Uterus (tissue), 2 donors: ENCODE measurements around the gene COL27A1.

Experiments
- CTCF ChIP-seq, 4 experiments: fragments of 200-600 bp in 2 of 4; fragments of 450-650 bp in 2 of 4; sonication (generic) in 2 of 4; IDR thresholded peaks; one replicate each; pipeline ENCODE4 v1.5.1; 2016 to 2019; ENCODE audit warnings: antibody characterized with exemption in 4 of 4, mild to moderate bottlenecking in 2 of 4, moderate library complexity in 1 of 4
- POLR2A ChIP-seq, 2 donors: fragments of 450-650 bp; IDR thresholded peaks; one replicate each; pipeline ENCODE4 v1.6.1; 2016; ENCODE audit warnings: antibody characterized with exemption in 2 of 2, mild to moderate bottlenecking in 1 of 2, moderate library complexity in 1 of 2

- no peak for TF ChIP-seq POLR2A (IDR thresholded peaks at IDR 0.05)
- no peak for TF ChIP-seq CTCF (IDR thresholded peaks at IDR 0.05)
Measured at GRCh38 chr9:114178076-114178475, 22.7 kb downstream of the COL27A1 start.
